ENCODE measurements around the gene TPPP. TPM values are rescaled to one million over a fixed set of nuclear protein-coding genes. Genes with fewer than 3 reads are reported as not detected.

Gene TPPP
- total RNA-seq, 1 donor: not detected

- TF ChIP-seq CTCF (IDR thresholded peaks at IDR 0.05; ENCODE audit: insufficient read depth, low read length): peak; percentile 59
- H3K4me3 ChIP-seq (ENCODE audit: low read depth, low read length): no peak overlapping the region
- DNase-seq (ENCODE audit: low read depth): no peak
Measured at GRCh38 chr5:669111-669841, 23.9 kb downstream of the TPPP start.

GRCh38 chr5:668283-668995 is 24.7 kb downstream of the TPPP start:
- no peak overlapping the region for H3K4me3 ChIP-seq (ENCODE audit: low read depth, low read length)
- no peak for TF ChIP-seq CTCF (IDR thresholded peaks at IDR 0.05; ENCODE audit: insufficient read depth, low read length)
- no peak for DNase-seq (ENCODE audit: low read depth)

- no peak for DNase-seq (ENCODE audit: low read depth)
- no peak overlapping the region for H3K4me3 ChIP-seq (ENCODE audit: low read depth, low read length)
- no peak for TF ChIP-seq CTCF (IDR thresholded peaks at IDR 0.05; ENCODE audit: insufficient read depth, low read length)
Measured at GRCh38 chr5:666816-667498, 26.2 kb downstream of the TPPP start.

- H3K4me3 ChIP-seq (ENCODE audit: low read depth, low read length): no peak overlapping the region
- DNase-seq (ENCODE audit: low read depth): no peak
- no peak for TF ChIP-seq CTCF (IDR thresholded peaks at IDR 0.05; ENCODE audit: insufficient read depth, low read length)
Measured at GRCh38 chr5:665956-666711, 27.0 kb downstream of the TPPP start.

GRCh38 chr5:665541-665955 is 27.6 kb downstream of the TPPP start:
- DNase-seq (ENCODE audit: low read depth): no peak
- no peak overlapping the region for H3K4me3 ChIP-seq (ENCODE audit: low read depth, low read length)
- TF ChIP-seq CTCF (IDR thresholded peaks at IDR 0.05; ENCODE audit: insufficient read depth, low read length): no peak

- no peak for TF ChIP-seq CTCF (IDR thresholded peaks at IDR 0.05; ENCODE audit: insufficient read depth, low read length)
- H3K4me3 ChIP-seq (ENCODE audit: low read depth, low read length): no peak overlapping the region
- no peak for DNase-seq (ENCODE audit: low read depth)
Measured at GRCh38 chr5:664994-665360, 28.2 kb downstream of the TPPP start.

Measured in fibroblast of the aortic adventitia (primary cell).